Erythroblast (primary cell): ENCODE measurements around the gene C2CD3.

Experiments
- GATA1 ChIP-seq: IDR thresholded peaks from 2 replicates; pipeline ENCODE4 v1.6.1; 2011; ENCODE audit warnings: low read depth, mild to moderate bottlenecking, control low read depth, low read length, moderate library complexity
- POLR2A ChIP-seq: IDR thresholded peaks from 2 replicates; pipeline ENCODE4 v1.6.1; 2011; ENCODE audit warnings: mild to moderate bottlenecking, low read length

GRCh38 chr11:74204701-74205100 lies 33.9 kb upstream of the C2CD3 start:
- TF ChIP-seq POLR2A (no peak), GATA1 (no peak)
